H1 (cell line): Measurements from ENCODE around the gene STRADB. TPM values are rescaled to one million over a fixed set of nuclear protein-coding genes. Genes with fewer than 3 reads are reported as not detected.

Experiments used
- CTCF ChIA-PET: fragments of 300-600 bp; sonication (Branson Sonifier 250); formaldehyde crosslinking; loops from one replicate; lab custom pipeline; 2021; ENCODE audit not compliant: partially characterized antibody; lab: Charles Lee
- POLR2A ChIA-PET: fragments of 300-600 bp; sonication (Branson Sonifier 250); formaldehyde crosslinking; loops from one replicate; lab custom pipeline; 2021; ENCODE audit warnings: inconsistent platforms; ENCODE audit not compliant: partially characterized antibody; lab: Charles Lee
- DNase-seq, 2 experiments: peaks; one replicate each; pipeline versions ENCODE4 v3.0.0 to v3.0.0-alpha.2; 2010 to 2022; ENCODE audit warnings: low spot score in 2 of 2, low read depth in 1 of 2, mixed read lengths in 1 of 2
- FAIRE-seq: peaks from 2 replicates; lab custom pipeline; 2011; peaks lifted over from hg19 to GRCh38; lab: Jason Lieb, UNC
- H2AFZ ChIP-seq: 2 replicates; pipeline ENCODE4 v1.8.1; 2012; ENCODE audit warnings: low read length, inconsistent platforms
- H2AK5ac ChIP-seq: 2 replicates; pipeline ENCODE4 v1.6.1; 2013; ENCODE audit warnings: low read depth, low read length
- H2BK120ac ChIP-seq: replicated peaks from 2 replicates; pipeline ENCODE3; 2013; ENCODE audit warnings: low read depth, low read length, inconsistent platforms
- H2BK12ac ChIP-seq: 2 replicates; pipeline ENCODE4 v1.6.1; 2013; ENCODE audit warnings: low read depth, low read length
- H2BK15ac ChIP-seq: 2 replicates; pipeline ENCODE4 v1.6.1; 2013; ENCODE audit warnings: low read length
- H2BK20ac ChIP-seq: 2 replicates; pipeline ENCODE4 v1.6.1; 2013; ENCODE audit warnings: low read length
- H2BK5ac ChIP-seq: 2 replicates; pipeline ENCODE4 v1.6.1; 2013; ENCODE audit warnings: low read depth, low read length
- H3K14ac ChIP-seq: 2 replicates; pipeline ENCODE4 v1.6.1; 2013; ENCODE audit warnings: inconsistent platforms; ENCODE audit not compliant: insufficient read length
- H3K18ac ChIP-seq: 2 replicates; pipeline ENCODE4 v1.6.1; 2013; ENCODE audit warnings: low read length; ENCODE audit errors: extremely low read depth
- H3K23ac ChIP-seq: 2 replicates; pipeline ENCODE4 v1.6.1; 2013; ENCODE audit warnings: inconsistent platforms; ENCODE audit not compliant: insufficient read length
- H3K23me2 ChIP-seq: 2 replicates; pipeline ENCODE4 v1.6.1; 2013; ENCODE audit warnings: low read depth, low read length
- H3K27ac ChIP-seq: 2 replicates; pipeline ENCODE4 v1.6.1; 2011; ENCODE audit warnings: low read depth, low read length, inconsistent platforms
- H3K27me3 ChIP-seq, 4 experiments: replicated peaks in 1 of 4; 1 replicate in 1 of 4; 2 replicates in 3 of 4; pipeline versions ENCODE4 v1.6.1 to v1.8.1; 2011 to 2013; ENCODE audit warnings: low read length in 3 of 4, mild to moderate bottlenecking in 3 of 4, inconsistent platforms in 2 of 4, mixed read lengths in 2 of 4, moderate library complexity in 1 of 4; ENCODE audit not compliant: control insufficient read depth in 3 of 4, insufficient read depth in 3 of 4; ENCODE audit errors: extremely low read depth in 1 of 4
- H3K36me3 ChIP-seq, 4 experiments: 2 replicates each; pipeline versions ENCODE4 v1.6.1 to v1.8.1; 2011 to 2013; ENCODE audit warnings: mild to moderate bottlenecking in 4 of 4, low read length in 3 of 4, moderate library complexity in 2 of 4, control low read depth in 1 of 4, inconsistent platforms in 1 of 4; ENCODE audit not compliant: insufficient read depth in 4 of 4, control insufficient read depth in 2 of 4
- H3K4ac ChIP-seq: replicated peaks from 2 replicates; pipeline ENCODE3; 2013; ENCODE audit warnings: low read length, low read depth, mixed read lengths, inconsistent platforms; ENCODE audit not compliant: insufficient read length
- H3K4me1 ChIP-seq, 4 experiments: replicated peaks in 1 of 4; 1 replicate in 1 of 4; 2 replicates in 3 of 4; pipeline versions ENCODE4 v1.6.1 to v1.8.1; 2011 to 2013; ENCODE audit warnings: low read length in 3 of 4, inconsistent platforms in 2 of 4, mixed read lengths in 1 of 4; ENCODE audit not compliant: insufficient read depth in 4 of 4, control insufficient read depth in 3 of 4
- H3K4me2 ChIP-seq, 2 experiments: 2 replicates each; pipeline versions ENCODE4 v1.6.1 to v1.8.1; 2011 to 2013; ENCODE audit warnings: low read depth in 2 of 2, low read length in 2 of 2, control low read depth in 1 of 2, inconsistent platforms in 1 of 2, mild to moderate bottlenecking in 1 of 2; ENCODE audit not compliant: insufficient read depth in 1 of 2
- H3K4me3 ChIP-seq, 4 experiments: fragments of 200-600, 300-600 bp in 1 of 4; sonication (generic), shearing (Covaris generic), sonication (Bioruptor Twin) in 1 of 4; 2 replicates each; pipeline versions ENCODE4 v1.5.1 to v1.8.1; 2011 to 2016; ENCODE audit warnings: low read length in 4 of 4, low read depth in 3 of 4, control low read depth in 2 of 4, inconsistent platforms in 2 of 4, mild to moderate bottlenecking in 2 of 4, mixed read lengths in 1 of 4, moderate library complexity in 1 of 4; ENCODE audit not compliant: insufficient read depth in 2 of 4; ENCODE audit errors: extremely low read depth in 1 of 4
- H3K56ac ChIP-seq: replicated peaks from 2 replicates; pipeline ENCODE3; 2013; ENCODE audit warnings: low read depth, mild to moderate bottlenecking, mixed read lengths, low read length, inconsistent platforms; ENCODE audit not compliant: insufficient read length
- H3K79me1 ChIP-seq: 2 replicates; pipeline ENCODE4 v1.6.1; 2013; ENCODE audit warnings: low read depth, low read length, control low read depth
- H3K79me2 ChIP-seq, 2 experiments: 2 replicates each; pipeline versions ENCODE4 v1.6.1 to v1.8.1; 2012 to 2013; ENCODE audit warnings: low read length in 2 of 2, mild to moderate bottlenecking in 2 of 2, inconsistent platforms in 1 of 2; ENCODE audit not compliant: insufficient read depth in 2 of 2, control insufficient read depth in 1 of 2
- H3K9ac ChIP-seq, 4 experiments: replicated peaks in 1 of 4; 1 replicate in 1 of 4; 2 replicates in 3 of 4; pipeline versions ENCODE4 v1.6.1 to v1.8.1; 2011 to 2013; ENCODE audit warnings: low read depth in 3 of 4, low read length in 3 of 4, control low read depth in 2 of 4, mild to moderate bottlenecking in 2 of 4, moderate library complexity in 2 of 4, inconsistent platforms in 1 of 4; ENCODE audit errors: extremely low read depth in 1 of 4
- H3K9me3 ChIP-seq, 2 experiments: 2 replicates each; pipeline versions ENCODE4 v1.6.1 to v1.8.1; 2012 to 2013; ENCODE audit warnings: mild to moderate bottlenecking in 2 of 2, moderate library complexity in 2 of 2, control low read depth in 1 of 2, inconsistent platforms in 1 of 2, low read depth in 1 of 2, low read length in 1 of 2, mixed read lengths in 1 of 2; ENCODE audit not compliant: insufficient read depth in 2 of 2
- H4K20me1 ChIP-seq, 2 experiments: replicated peaks in 1 of 2; 2 replicates each; pipeline versions ENCODE3 to v1.8.1; 2011 to 2013; ENCODE audit warnings: inconsistent platforms in 2 of 2, low read length in 2 of 2, mild to moderate bottlenecking in 1 of 2; ENCODE audit not compliant: insufficient read depth in 2 of 2, control insufficient read depth in 1 of 2
- H4K5ac ChIP-seq: 2 replicates; pipeline ENCODE4 v1.6.1; 2013; ENCODE audit warnings: low read length, low read depth, mixed read lengths, inconsistent platforms; ENCODE audit not compliant: insufficient read length
- H4K8ac ChIP-seq: 2 replicates; pipeline ENCODE4 v1.8.0; 2013; ENCODE audit warnings: mild to moderate bottlenecking, moderate library complexity, low read length, inconsistent platforms; ENCODE audit not compliant: insufficient read depth; ENCODE audit errors: extremely low read depth
- H4K91ac ChIP-seq: replicated peaks from 2 replicates; pipeline ENCODE3; 2013; ENCODE audit warnings: low read length, mixed read lengths, inconsistent platforms; ENCODE audit not compliant: insufficient read length
- BCL11A ChIP-seq, 2 experiments: IDR thresholded peaks; one replicate each; pipeline ENCODE4 v1.6.1; 2011; ENCODE audit warnings: low read depth in 2 of 2, low read length in 2 of 2, mild to moderate bottlenecking in 2 of 2
- CBX5 ChIP-seq: fragments of 300-800, 300-1000 bp; sonication (generic); IDR thresholded peaks from 2 replicates; pipeline ENCODE4 v1.7.1; 2016; ENCODE audit warnings: antibody characterized with exemption, low read length, low read depth
- GTF2F1 ChIP-seq: IDR thresholded peaks from 2 replicates; pipeline ENCODE4 v1.6.1; 2012; ENCODE audit warnings: low read depth, low read length, improper control_type of control experiment, borderline replicate concordance
- KDM1A ChIP-seq: fragments of 200-600, 300-600 bp; sonication (generic); IDR thresholded peaks from 2 replicates; pipeline ENCODE4 v1.7.1; 2016; ENCODE audit warnings: mild to moderate bottlenecking, low read length, borderline replicate concordance
- SP2 ChIP-seq: IDR thresholded peaks from 2 replicates; pipeline ENCODE4 v1.6.1; 2012; ENCODE audit warnings: mild to moderate bottlenecking, low read length, inconsistent platforms
- SUZ12 ChIP-seq: fragments of 200-600 bp; sonication (generic); IDR thresholded peaks from 2 replicates; pipeline ENCODE4 v1.6.1; 2012; ENCODE audit warnings: mild to moderate bottlenecking, inconsistent platforms, low read length, moderate library complexity, mixed read lengths
- WGBS, 2 experiments: shearing (Covaris generic) in 1 of 2; methylation state at CpG; one replicate each; pipeline versions ENCODE4 v1.1.6 to v1.1.7; 2013 to 2015; ENCODE audit warnings: low lambda C conversion rate in 2 of 2, mixed read lengths in 2 of 2, inconsistent platforms in 1 of 2, low coverage in 1 of 2, missing lambda C conversion rate in 1 of 2; ENCODE audit not compliant: insufficient replicate concordance in 2 of 2, insufficient coverage in 1 of 2, insufficient read length in 1 of 2; ENCODE audit errors: extremely low coverage in 1 of 2, missing lambda C conversion rate in 1 of 2; 5-methylcytosine and 5-hydroxymethylcytosine counted together
- polyA plus RNA-seq, 7 experiments: library from polyadenylated mRNA; depleted of rRNA in 3 of 7; stranded (reverse) in 5 of 7; unstranded in 2 of 7; fragments of >200 nt in 5 of 7; fragments of 200-250 nt in 2 of 7; gene quantifications; 1 replicate in 5 of 7; 2 replicates in 1 of 7; 4 replicates in 1 of 7; pipeline versions ENCODE4 v1.2.1 to v1.2.3, GENCODE V29; 2011 to 2013; ENCODE audit warnings: missing spikeins in 2 of 7, mixed read lengths in 2 of 7
- total RNA-seq: library from RNA; stranded (reverse); fragmentation: NEBNext Ultra II Directional; extraction: Animal tissue kit (Norgen Biotek cat#: 25700); gene quantifications from 2 replicates; pipeline ENCODE4 v1.2.1, GENCODE V29; 2021

Gene STRADB
- total and polyA plus RNA-seq, 2 of the 8 experiments (the other 6 are each of a cell fraction or from before 2014, with no cell fraction given): 20.9 to 34.9 TPM

DNA sequence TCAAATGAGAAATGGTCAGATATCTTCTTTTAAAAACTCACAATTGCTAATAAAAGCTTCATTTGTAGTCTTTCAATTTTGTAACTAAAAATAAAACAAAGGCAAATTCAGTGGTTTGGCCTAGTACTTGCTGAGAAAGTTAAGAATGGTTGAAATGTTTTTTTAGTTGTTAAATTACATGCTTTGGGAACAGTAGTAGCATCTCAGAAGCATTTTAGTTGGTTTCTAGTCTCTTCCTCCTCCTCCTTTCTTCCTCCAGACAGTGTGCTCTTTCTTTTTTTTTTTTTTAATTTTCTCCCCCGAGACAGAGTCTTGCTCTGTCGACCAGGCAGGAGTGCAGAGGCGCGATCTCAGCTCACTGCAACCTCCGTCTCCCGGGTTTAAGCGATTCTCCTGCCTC, 10.1 kb upstream of the STRADB start:
- no peak overlapping the region for H2BK12ac ChIP-seq
- no peak overlapping the region for H3K23ac ChIP-seq
- no peak overlapping the region for H2BK120ac ChIP-seq
- H2AK5ac ChIP-seq: no peak overlapping the region
- H3K9ac ChIP-seq: no peak overlapping the region
- no peak overlapping the region for H3K4ac ChIP-seq
- no peak overlapping the region for H2BK15ac ChIP-seq
- no peak overlapping the region for H4K8ac ChIP-seq
- no peak overlapping the region for H3K18ac ChIP-seq
- ChIA-PET POLR2A (no interaction called here), CTCF (interaction anchor here (0.6 kb wide), 1 partner anchor 121 kb away, joined by 3 read pairs; no protein-coding TSS in a partner anchor)
- H4K91ac ChIP-seq: no peak overlapping the region
- no peak overlapping the region for H4K5ac ChIP-seq
- no peaks in the 10 kb centered on the region for H3K23me2 ChIP-seq
- H3K79me1 ChIP-seq: no peaks in the 10 kb centered on the region
- H3K4me1 ChIP-seq: no peaks in the 10 kb centered on the region
- H2AFZ ChIP-seq: no peak overlapping the region
- H3K27ac ChIP-seq: no peak overlapping the region
- no CpG with 5 or more reads among the region's 7 CpGs for WGBS, 2 experiments
- FAIRE-seq (no peak), DNase-seq (no peak)
- H3K27me3 ChIP-seq: no peaks in the 10 kb centered on the region
- no peak overlapping the region for H3K4me2 ChIP-seq
- no peak overlapping the region for H3K56ac ChIP-seq
- no peaks in the 10 kb centered on the region for H4K20me1 ChIP-seq
- TF ChIP-seq GTF2F1 (no peak), CBX5 (no peak), KDM1A (no peak), SP2 (no peak), BCL11A (IDR thresholded peaks at IDR 0.05; ENCODE audit: low read depth in 2 of 2, low read length in 2 of 2) (no peak), SUZ12 (no peak)
- no peak overlapping the region for H3K14ac ChIP-seq
- no peak overlapping the region for H3K4me3 ChIP-seq
- H2BK20ac ChIP-seq: no peak overlapping the region
- H3K9me3 ChIP-seq: no peaks in the 10 kb centered on the region
- peaks cover 0 to 4% of the 10 kb centered on the region in 2 experiments; a peak in 1 of 4 replicates for H3K79me2 ChIP-seq
- no peaks in the 10 kb centered on the region for H3K36me3 ChIP-seq
- no peak overlapping the region for H2BK5ac ChIP-seq
